GM23338 (cell line): ENCODE results near the gene PSMD6. TPM values are rescaled to one million over a fixed set of nuclear protein-coding genes. Genes with fewer than 3 reads are reported as not detected.

Experiments
- ATAC-seq: fragments of 200-7000 bp; cut with Tn5 transposase; 3 replicates; pipeline ENCODE4 v1.9.1; 2020
- DNase-seq: peaks from one replicate; pipeline ENCODE4 v3.0.0-alpha.2; 2015; ENCODE audit warnings: low spot score
- H2AFZ ChIP-seq: fragments of 200-600 bp; sonication (generic); 2 replicates; pipeline ENCODE4 v1.8.0; 2016; ENCODE audit warnings: antibody characterized with exemption, mild to moderate bottlenecking, moderate library complexity
- H3F3A ChIP-seq: fragments of 200-600 bp; sonication (generic); replicated peaks from 2 replicates; pipeline ENCODE4 v1.8.0; 2017; ENCODE audit warnings: antibody characterized with exemption, mixed run types, low read depth
- H3K27ac ChIP-seq: fragments of 200-600 bp; sonication (generic); 2 replicates; pipeline ENCODE4 v1.6.1; 2016; ENCODE audit warnings: low read depth
- H3K27me3 ChIP-seq: fragments of 200-600 bp; sonication (generic); 2 replicates; pipeline ENCODE4 v1.8.0; 2016; ENCODE audit warnings: mild to moderate bottlenecking, mixed run types, moderate library complexity; ENCODE audit not compliant: insufficient read depth
- H3K36me3 ChIP-seq: fragments of 200-600 bp; sonication (generic); 2 replicates; pipeline ENCODE4 v1.8.0; 2016; ENCODE audit warnings: mild to moderate bottlenecking; ENCODE audit not compliant: insufficient read depth
- H3K4me1 ChIP-seq: fragments of 200-600 bp; sonication (generic); 2 replicates; pipeline ENCODE4 v1.8.0; 2016; ENCODE audit warnings: mild to moderate bottlenecking, moderate library complexity; ENCODE audit not compliant: insufficient read depth
- H3K4me2 ChIP-seq: fragments of 200-600 bp; sonication (generic); 2 replicates; pipeline ENCODE4 v1.7.1; 2017; ENCODE audit warnings: mixed run types
- H3K4me3 ChIP-seq: fragments of 200-600 bp; sonication (generic); 2 replicates; pipeline ENCODE4 v1.6.1; 2016; ENCODE audit warnings: mixed run types
- H3K79me2 ChIP-seq: fragments of 200-600 bp; sonication (generic); replicated peaks from 2 replicates; pipeline ENCODE4 v1.8.0; 2017; ENCODE audit warnings: mild to moderate bottlenecking; ENCODE audit not compliant: insufficient read depth
- H3K9me2 ChIP-seq: fragments of 200-600 bp; sonication (generic); 2 replicates; pipeline ENCODE4 v1.8.0; 2017; ENCODE audit not compliant: insufficient read depth
- H4K20me1 ChIP-seq: fragments of 200-600 bp; sonication (generic); replicated peaks from 2 replicates; pipeline ENCODE4 v1.8.0; 2017; ENCODE audit warnings: mild to moderate bottlenecking; ENCODE audit not compliant: insufficient read depth
- H3K27ac Mint-ChIP-seq: 2 replicates; pipeline ENCODE4 v1.8.0; 2020; ENCODE audit warnings: inconsistent platforms, mild to moderate bottlenecking, moderate library complexity, mixed read lengths
- H3K27me3 Mint-ChIP-seq: 3 replicates; pipeline ENCODE4 v1.8.0; 2022; ENCODE audit warnings: low read depth, mild to moderate bottlenecking, moderate library complexity, mixed read lengths, inconsistent platforms; ENCODE audit not compliant: insufficient read depth, poor library complexity
- H3K36me3 Mint-ChIP-seq: 3 replicates; pipeline ENCODE4 v1.8.0; 2021; ENCODE audit warnings: low read depth, mild to moderate bottlenecking, inconsistent platforms, moderate library complexity, mixed read lengths
- H3K4me1 Mint-ChIP-seq: 3 replicates; pipeline ENCODE4 v1.8.0; 2020; ENCODE audit warnings: mild to moderate bottlenecking, inconsistent platforms, mixed read lengths
- H3K4me3 Mint-ChIP-seq: 3 replicates; pipeline ENCODE4 v1.8.0; 2021; ENCODE audit warnings: moderate library complexity, mild to moderate bottlenecking, inconsistent platforms, mixed read lengths
- H3K9me3 Mint-ChIP-seq: 3 replicates; pipeline ENCODE4 v1.8.0; 2020; ENCODE audit warnings: moderate library complexity, mild to moderate bottlenecking, inconsistent platforms, mixed read lengths
- EZH2 ChIP-seq: fragments of 200-600 bp; sonication (generic); IDR thresholded peaks from one replicate; pipeline ENCODE4 v1.8.0; 2017; ENCODE audit warnings: antibody characterized with exemption, mild to moderate bottlenecking, low read depth; ENCODE audit not compliant: unreplicated experiment
- JUNB ChIP-seq: IDR thresholded peaks from one replicate; pipeline ENCODE4 v1.6.1; 2016; ENCODE audit warnings: antibody characterized with exemption; ENCODE audit not compliant: unreplicated experiment
- NANOG ChIP-seq: IDR thresholded peaks from 2 replicates; pipeline ENCODE4 v1.6.1; 2016; ENCODE audit warnings: antibody characterized with exemption, borderline replicate concordance
- POLR2AphosphoS5 ChIP-seq: IDR thresholded peaks from 2 replicates; pipeline ENCODE4 v1.6.1; 2016; ENCODE audit warnings: antibody characterized with exemption, low read depth
- STAT1 ChIP-seq: IDR thresholded peaks from one replicate; pipeline ENCODE4 v1.6.1; 2016; ENCODE audit warnings: antibody characterized with exemption; ENCODE audit not compliant: unreplicated experiment
- ZNF114 ChIP-seq: fragments of 250-450 bp; sonication (Bioruptor Pico); IDR thresholded peaks from 2 replicates; pipeline ENCODE4 v1.5.0; 2020; ENCODE audit warnings: mild to moderate bottlenecking, moderate library complexity
- ZNF462 ChIP-seq: fragments of 250-450 bp; sonication (Bioruptor Pico); IDR thresholded peaks from 2 replicates; pipeline ENCODE4 v1.5.0; 2020; ENCODE audit warnings: mild to moderate bottlenecking, moderate library complexity
- polyA plus RNA-seq: library from polyadenylated mRNA; unstranded; fragments of >200 nt; fragmentation: Nextera tagmentation; extraction: Ambion mirVana; gene quantifications from 2 replicates; pipeline ENCODE4 v1.2.1, GENCODE V29; 2016
- total RNA-seq: library from RNA; depleted of rRNA; stranded (reverse); fragments of >200 nt; shearing (Covaris generic); gene quantifications from 2 replicates; pipeline ENCODE4 v1.2.3, GENCODE V29; 2014
- TF ChIP-seq, protein P1 (sequence below), 2 experiments: fragments of 200-600 bp in 1 of 2; sonication (generic) in 1 of 2; conservative IDR thresholded peaks; 2 replicates each; pipeline versions ENCODE4 v1.5.1 to v1.6.1; 2016 to 2017; ENCODE audit warnings: antibody characterized with exemption in 2 of 2, low read depth in 2 of 2, mild to moderate bottlenecking in 2 of 2, moderate library complexity in 1 of 2
- TF ChIP-seq, protein P2 (sequence below): IDR thresholded peaks from one replicate; pipeline ENCODE4 v1.6.1; 2018; ENCODE audit warnings: antibody characterized with exemption; ENCODE audit not compliant: unreplicated experiment

The PSMD6 gene
- total and polyA plus RNA-seq, 2 experiments from 2014 or later = 98.1 to 205 TPM

GRCh38 chr3:63966007-63966406 lies 57.3 kb downstream of the PSMD6 start:
- no peaks in the 10 kb centered on the region for H4K20me1 ChIP-seq
- Mint-ChIP-seq H3K4me1 (peaks cover 70% of the 10 kb centered on the region), H3K9me3 (no peaks in the 10 kb centered on the region), H3K36me3 (no peaks in the 10 kb centered on the region), H3K27ac (no peak overlapping the region), H3K4me3 (no peak overlapping the region), H3K27me3 (no peaks in the 10 kb centered on the region)
- ATAC-seq (peak; percentile 16; the same call in 2 of the 3 replicates), DNase-seq (no peak)
- no peaks in the 10 kb centered on the region for H3K36me3 ChIP-seq
- no peak overlapping the region for H2AFZ ChIP-seq
- no peaks in the 10 kb centered on the region for H3K27me3 ChIP-seq
- H3K4me3 ChIP-seq = no peak overlapping the region
- H3K4me1 ChIP-seq = peaks cover 51% of the 10 kb centered on the region
- H3K27ac ChIP-seq = no peak overlapping the region
- H3K4me2 ChIP-seq = no peak overlapping the region
- H3F3A ChIP-seq = no peaks in the 10 kb centered on the region
- H3K9me2 ChIP-seq = no peaks in the 10 kb centered on the region
- TF ChIP-seq, protein P1, sequence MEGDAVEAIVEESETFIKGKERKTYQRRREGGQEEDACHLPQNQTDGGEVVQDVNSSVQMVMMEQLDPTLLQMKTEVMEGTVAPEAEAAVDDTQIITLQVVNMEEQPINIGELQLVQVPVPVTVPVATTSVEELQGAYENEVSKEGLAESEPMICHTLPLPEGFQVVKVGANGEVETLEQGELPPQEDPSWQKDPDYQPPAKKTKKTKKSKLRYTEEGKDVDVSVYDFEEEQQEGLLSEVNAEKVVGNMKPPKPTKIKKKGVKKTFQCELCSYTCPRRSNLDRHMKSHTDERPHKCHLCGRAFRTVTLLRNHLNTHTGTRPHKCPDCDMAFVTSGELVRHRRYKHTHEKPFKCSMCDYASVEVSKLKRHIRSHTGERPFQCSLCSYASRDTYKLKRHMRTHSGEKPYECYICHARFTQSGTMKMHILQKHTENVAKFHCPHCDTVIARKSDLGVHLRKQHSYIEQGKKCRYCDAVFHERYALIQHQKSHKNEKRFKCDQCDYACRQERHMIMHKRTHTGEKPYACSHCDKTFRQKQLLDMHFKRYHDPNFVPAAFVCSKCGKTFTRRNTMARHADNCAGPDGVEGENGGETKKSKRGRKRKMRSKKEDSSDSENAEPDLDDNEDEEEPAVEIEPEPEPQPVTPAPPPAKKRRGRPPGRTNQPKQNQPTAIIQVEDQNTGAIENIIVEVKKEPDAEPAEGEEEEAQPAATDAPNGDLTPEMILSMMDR (conservative IDR thresholded peaks at IDR 0.05; ENCODE audit: low read depth in 2 of 2) = no peak
- TF ChIP-seq ZNF462 (CRISPR knock-in tag) = no peak
- TF ChIP-seq POLR2AphosphoS5 = no peak
- no peak for TF ChIP-seq ZNF114
- TF ChIP-seq STAT1 = no peak
- TF ChIP-seq, protein P2, sequence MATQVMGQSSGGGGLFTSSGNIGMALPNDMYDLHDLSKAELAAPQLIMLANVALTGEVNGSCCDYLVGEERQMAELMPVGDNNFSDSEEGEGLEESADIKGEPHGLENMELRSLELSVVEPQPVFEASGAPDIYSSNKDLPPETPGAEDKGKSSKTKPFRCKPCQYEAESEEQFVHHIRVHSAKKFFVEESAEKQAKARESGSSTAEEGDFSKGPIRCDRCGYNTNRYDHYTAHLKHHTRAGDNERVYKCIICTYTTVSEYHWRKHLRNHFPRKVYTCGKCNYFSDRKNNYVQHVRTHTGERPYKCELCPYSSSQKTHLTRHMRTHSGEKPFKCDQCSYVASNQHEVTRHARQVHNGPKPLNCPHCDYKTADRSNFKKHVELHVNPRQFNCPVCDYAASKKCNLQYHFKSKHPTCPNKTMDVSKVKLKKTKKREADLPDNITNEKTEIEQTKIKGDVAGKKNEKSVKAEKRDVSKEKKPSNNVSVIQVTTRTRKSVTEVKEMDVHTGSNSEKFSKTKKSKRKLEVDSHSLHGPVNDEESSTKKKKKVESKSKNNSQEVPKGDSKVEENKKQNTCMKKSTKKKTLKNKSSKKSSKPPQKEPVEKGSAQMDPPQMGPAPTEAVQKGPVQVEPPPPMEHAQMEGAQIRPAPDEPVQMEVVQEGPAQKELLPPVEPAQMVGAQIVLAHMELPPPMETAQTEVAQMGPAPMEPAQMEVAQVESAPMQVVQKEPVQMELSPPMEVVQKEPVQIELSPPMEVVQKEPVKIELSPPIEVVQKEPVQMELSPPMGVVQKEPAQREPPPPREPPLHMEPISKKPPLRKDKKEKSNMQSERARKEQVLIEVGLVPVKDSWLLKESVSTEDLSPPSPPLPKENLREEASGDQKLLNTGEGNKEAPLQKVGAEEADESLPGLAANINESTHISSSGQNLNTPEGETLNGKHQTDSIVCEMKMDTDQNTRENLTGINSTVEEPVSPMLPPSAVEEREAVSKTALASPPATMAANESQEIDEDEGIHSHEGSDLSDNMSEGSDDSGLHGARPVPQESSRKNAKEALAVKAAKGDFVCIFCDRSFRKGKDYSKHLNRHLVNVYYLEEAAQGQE = no peak
- TF ChIP-seq JUNB = no peak
- TF ChIP-seq EZH2 = no peak
- no peak for TF ChIP-seq NANOG
- peaks cover 7% of the 10 kb centered on the region; the same call in 1 of the 2 replicates for H3K79me2 ChIP-seq
